H1 (cell line): ENCODE measurements around the gene TTC23.

Source experiments
- CBX5 ChIP-seq: fragments of 300-800, 300-1000 bp; sonication (generic); IDR thresholded peaks from 2 replicates; pipeline ENCODE4 v1.7.1; 2016; ENCODE audit warnings: antibody characterized with exemption, low read length, low read depth
- EP300 ChIP-seq, 2 experiments: IDR thresholded peaks; 1 replicate in 1 of 2; 2 replicates in 1 of 2; pipeline ENCODE4 v1.6.1; 2011 to 2012; ENCODE audit warnings: low read depth in 2 of 2, low read length in 2 of 2, mild to moderate bottlenecking in 2 of 2, borderline replicate concordance in 1 of 2, inconsistent platforms in 1 of 2, moderate library complexity in 1 of 2
- POLR2A ChIP-seq, 2 experiments: IDR thresholded peaks; 1 replicate in 1 of 2; 2 replicates in 1 of 2; pipeline ENCODE4 v1.6.1; 2011; ENCODE audit warnings: low read depth in 2 of 2, low read length in 2 of 2, mild to moderate bottlenecking in 2 of 2; ENCODE audit errors: control extremely low read depth in 1 of 2
- POLR2AphosphoS5 ChIP-seq: IDR thresholded peaks from 2 replicates; pipeline ENCODE4 v1.6.1; 2011; ENCODE audit warnings: low read depth, low read length
- SIN3A ChIP-seq, 2 experiments: IDR thresholded peaks in 1 of 2; conservative IDR thresholded peaks in 1 of 2; 2 replicates each; pipeline ENCODE4 v1.6.1; 2011 to 2012; ENCODE audit warnings: low read length in 2 of 2, improper control_type of control experiment in 1 of 2, low read depth in 1 of 2, mild to moderate bottlenecking in 1 of 2
- SIRT6 ChIP-seq: IDR thresholded peaks from one replicate; pipeline ENCODE4 v1.7.1; 2012; ENCODE audit warnings: low read length, inconsistent platforms
- SP2 ChIP-seq: IDR thresholded peaks from 2 replicates; pipeline ENCODE4 v1.6.1; 2012; ENCODE audit warnings: mild to moderate bottlenecking, low read length, inconsistent platforms
- SRF ChIP-seq: IDR thresholded peaks from 2 replicates; pipeline ENCODE4 v1.6.1; 2011; ENCODE audit warnings: mild to moderate bottlenecking, low read depth, low read length, moderate library complexity
- TAF1 ChIP-seq: IDR thresholded peaks from 2 replicates; pipeline ENCODE4 v1.6.1; 2011; ENCODE audit warnings: mild to moderate bottlenecking, low read depth, low read length
- TBP ChIP-seq: IDR thresholded peaks from 2 replicates; pipeline ENCODE4 v1.6.1; 2011; ENCODE audit warnings: low read depth, low read length, improper control_type of control experiment
- TF ChIP-seq, protein P1 (sequence below): IDR thresholded peaks from 2 replicates; pipeline ENCODE4 v1.6.1; 2011; ENCODE audit warnings: low read depth, mild to moderate bottlenecking, low read length; ENCODE audit not compliant: insufficient read depth
- TF ChIP-seq, protein P2 (sequence below), 3 experiments: IDR thresholded peaks; 1 replicate in 2 of 3; 2 replicates in 1 of 3; pipeline versions ENCODE4 v1.5.1 to v1.6.1; 2011; ENCODE audit warnings: low read length in 3 of 3, mild to moderate bottlenecking in 3 of 3, inconsistent platforms in 2 of 3, low read depth in 1 of 3, moderate library complexity in 1 of 3; ENCODE audit not compliant: insufficient read depth in 1 of 3; ENCODE audit errors: control extremely low read depth in 1 of 3

GRCh38 chr15:99099661-99100060 lies 149.7 kb downstream of the TTC23 start:
- TF ChIP-seq CBX5 (no peak), TBP (no peak), SIN3A (conservative IDR thresholded peaks at IDR 0.05 in 1 of 2, IDR thresholded peaks at IDR 0.05 in 1 of 2; ENCODE audit: low read depth in 1 of 2, low read length in 2 of 2) (no peak), POLR2A (IDR thresholded peaks at IDR 0.05; ENCODE audit: control extremely low read depth in 1 of 2, low read depth in 2 of 2, low read length in 2 of 2) (no peak), POLR2AphosphoS5 (no peak), TAF1 (no peak), EP300 (IDR thresholded peaks at IDR 0.05; ENCODE audit: borderline replicate concordance in 1 of 2, low read depth in 2 of 2, low read length in 2 of 2) (no peak), SIRT6 (no peak), SRF (no peak), SP2 (no peak)
- TF ChIP-seq, protein P1, sequence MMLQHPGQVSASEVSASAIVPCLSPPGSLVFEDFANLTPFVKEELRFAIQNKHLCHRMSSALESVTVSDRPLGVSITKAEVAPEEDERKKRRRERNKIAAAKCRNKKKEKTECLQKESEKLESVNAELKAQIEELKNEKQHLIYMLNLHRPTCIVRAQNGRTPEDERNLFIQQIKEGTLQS, result no peak
- TF ChIP-seq, protein P2, sequence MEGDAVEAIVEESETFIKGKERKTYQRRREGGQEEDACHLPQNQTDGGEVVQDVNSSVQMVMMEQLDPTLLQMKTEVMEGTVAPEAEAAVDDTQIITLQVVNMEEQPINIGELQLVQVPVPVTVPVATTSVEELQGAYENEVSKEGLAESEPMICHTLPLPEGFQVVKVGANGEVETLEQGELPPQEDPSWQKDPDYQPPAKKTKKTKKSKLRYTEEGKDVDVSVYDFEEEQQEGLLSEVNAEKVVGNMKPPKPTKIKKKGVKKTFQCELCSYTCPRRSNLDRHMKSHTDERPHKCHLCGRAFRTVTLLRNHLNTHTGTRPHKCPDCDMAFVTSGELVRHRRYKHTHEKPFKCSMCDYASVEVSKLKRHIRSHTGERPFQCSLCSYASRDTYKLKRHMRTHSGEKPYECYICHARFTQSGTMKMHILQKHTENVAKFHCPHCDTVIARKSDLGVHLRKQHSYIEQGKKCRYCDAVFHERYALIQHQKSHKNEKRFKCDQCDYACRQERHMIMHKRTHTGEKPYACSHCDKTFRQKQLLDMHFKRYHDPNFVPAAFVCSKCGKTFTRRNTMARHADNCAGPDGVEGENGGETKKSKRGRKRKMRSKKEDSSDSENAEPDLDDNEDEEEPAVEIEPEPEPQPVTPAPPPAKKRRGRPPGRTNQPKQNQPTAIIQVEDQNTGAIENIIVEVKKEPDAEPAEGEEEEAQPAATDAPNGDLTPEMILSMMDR (IDR thresholded peaks at IDR 0.05; ENCODE audit: control extremely low read depth in 1 of 3, insufficient read depth in 1 of 3, low read depth in 1 of 3, low read length in 3 of 3), result no peak
